ENCODE data around the gene DUSP19. TPM values are rescaled to one million over a fixed set of nuclear protein-coding genes. Genes with fewer than 3 reads are reported as not detected.
A peak's percentile ranks its signal among the peaks of the same experiment; 100 is the strongest.

DUSP19 gene
- total and polyA plus RNA-seq, 2 of the 13 experiments (the other 11 are each of a cell fraction or from before 2014, with no cell fraction given) = 1.3 to 1.9 TPM

DNA sequence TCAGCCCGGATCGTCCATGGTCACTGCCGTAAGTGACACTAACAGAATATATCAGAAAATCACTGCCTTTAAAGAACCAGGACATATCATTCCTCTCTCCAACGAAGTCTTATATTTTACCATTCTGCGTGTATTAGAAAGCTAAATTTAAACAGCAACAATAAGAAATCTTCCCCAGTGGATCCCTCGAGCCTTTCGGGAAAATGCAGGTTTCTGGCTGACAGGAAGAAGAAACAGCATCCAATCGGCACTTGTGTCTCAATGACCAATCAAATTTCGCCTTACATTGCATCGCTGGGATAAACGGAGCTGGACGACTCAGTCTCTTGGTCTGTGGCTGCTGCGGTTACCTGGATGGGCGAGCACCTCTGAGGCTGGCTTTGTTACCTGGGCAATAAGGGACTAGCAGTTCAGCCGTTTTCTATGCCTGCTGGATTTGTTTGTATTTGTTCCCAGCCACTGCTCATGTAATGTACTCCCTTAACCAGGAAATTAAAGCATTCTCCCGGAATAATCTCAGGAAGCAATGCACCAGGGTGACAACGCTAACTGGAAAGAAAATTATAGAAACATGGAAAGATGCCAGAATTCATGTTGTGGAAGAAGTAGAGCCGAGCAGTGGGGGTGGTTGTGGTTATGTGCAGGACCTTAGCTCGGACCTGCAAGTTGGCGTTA, at the start of gene DUSP19 (continued):
- TF ChIP-seq, protein P1, sequence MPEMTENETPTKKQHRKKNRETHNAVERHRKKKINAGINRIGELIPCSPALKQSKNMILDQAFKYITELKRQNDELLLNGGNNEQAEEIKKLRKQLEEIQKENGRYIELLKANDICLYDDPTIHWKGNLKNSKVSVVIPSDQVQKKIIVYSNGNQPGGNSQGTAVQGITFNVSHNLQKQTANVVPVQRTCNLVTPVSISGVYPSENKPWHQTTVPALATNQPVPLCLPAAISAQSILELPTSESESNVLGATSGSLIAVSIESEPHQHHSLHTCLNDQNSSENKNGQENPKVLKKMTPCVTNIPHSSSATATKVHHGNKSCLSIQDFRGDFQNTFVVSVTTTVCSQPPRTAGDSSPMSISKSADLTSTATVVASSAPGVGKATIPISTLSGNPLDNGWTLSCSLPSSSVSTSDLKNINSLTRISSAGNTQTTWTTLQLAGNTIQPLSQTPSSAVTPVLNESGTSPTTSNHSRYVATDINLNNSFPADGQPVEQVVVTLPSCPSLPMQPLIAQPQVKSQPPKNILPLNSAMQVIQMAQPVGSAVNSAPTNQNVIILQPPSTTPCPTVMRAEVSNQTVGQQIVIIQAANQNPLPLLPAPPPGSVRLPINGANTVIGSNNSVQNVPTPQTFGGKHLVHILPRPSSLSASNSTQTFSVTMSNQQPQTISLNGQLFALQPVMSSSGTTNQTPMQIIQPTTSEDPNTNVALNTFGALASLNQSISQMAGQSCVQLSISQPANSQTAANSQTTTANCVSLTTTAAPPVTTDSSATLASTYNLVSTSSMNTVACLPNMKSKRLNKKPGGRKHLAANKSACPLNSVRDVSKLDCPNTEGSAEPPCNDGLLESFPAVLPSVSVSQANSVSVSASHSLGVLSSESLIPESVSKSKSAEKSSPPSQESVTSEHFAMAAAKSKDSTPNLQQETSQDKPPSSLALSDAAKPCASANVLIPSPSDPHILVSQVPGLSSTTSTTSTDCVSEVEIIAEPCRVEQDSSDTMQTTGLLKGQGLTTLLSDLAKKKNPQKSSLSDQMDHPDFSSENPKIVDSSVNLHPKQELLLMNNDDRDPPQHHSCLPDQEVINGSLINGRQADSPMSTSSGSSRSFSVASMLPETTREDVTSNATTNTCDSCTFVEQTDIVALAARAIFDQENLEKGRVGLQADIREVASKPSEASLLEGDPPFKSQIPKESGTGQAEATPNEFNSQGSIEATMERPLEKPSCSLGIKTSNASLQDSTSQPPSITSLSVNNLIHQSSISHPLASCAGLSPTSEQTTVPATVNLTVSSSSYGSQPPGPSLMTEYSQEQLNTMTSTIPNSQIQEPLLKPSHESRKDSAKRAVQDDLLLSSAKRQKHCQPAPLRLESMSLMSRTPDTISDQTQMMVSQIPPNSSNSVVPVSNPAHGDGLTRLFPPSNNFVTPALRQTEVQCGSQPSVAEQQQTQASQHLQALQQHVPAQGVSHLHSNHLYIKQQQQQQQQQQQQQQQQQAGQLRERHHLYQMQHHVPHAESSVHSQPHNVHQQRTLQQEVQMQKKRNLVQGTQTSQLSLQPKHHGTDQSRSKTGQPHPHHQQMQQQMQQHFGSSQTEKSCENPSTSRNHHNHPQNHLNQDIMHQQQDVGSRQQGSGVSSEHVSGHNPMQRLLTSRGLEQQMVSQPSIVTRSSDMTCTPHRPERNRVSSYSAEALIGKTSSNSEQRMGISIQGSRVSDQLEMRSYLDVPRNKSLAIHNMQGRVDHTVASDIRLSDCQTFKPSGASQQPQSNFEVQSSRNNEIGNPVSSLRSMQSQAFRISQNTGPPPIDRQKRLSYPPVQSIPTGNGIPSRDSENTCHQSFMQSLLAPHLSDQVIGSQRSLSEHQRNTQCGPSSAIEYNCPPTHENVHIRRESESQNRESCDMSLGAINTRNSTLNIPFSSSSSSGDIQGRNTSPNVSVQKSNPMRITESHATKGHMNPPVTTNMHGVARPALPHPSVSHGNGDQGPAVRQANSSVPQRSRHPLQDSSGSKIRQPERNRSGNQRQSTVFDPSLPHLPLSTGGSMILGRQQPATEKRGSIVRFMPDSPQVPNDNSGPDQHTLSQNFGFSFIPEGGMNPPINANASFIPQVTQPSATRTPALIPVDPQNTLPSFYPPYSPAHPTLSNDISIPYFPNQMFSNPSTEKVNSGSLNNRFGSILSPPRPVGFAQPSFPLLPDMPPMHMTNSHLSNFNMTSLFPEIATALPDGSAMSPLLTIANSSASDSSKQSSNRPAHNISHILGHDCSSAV (CRISPR knock-in tag; IDR thresholded peaks at IDR 0.05; ENCODE audit: borderline replicate concordance) = no peak
- TF ChIP-seq ZNF761 (CRISPR knock-in tag; conservative IDR thresholded peaks at IDR 0.05) (peak; percentile 73; the same call in 1 of the 2 replicates), KLF16 (CRISPR knock-in tag; IDR thresholded peaks at IDR 0.05) (peak in 1 of 2 experiments; percentile 56; a peak in 1 of 4 replicates), ZNF792 (CRISPR knock-in tag; IDR thresholded peaks at IDR 0.05) (peak; percentile 78; the same call in 1 of the 2 replicates), NPAS2 (CRISPR knock-in tag; IDR thresholded peaks at IDR 0.05; ENCODE audit: borderline replicate concordance) (no peak), STAT5B (CRISPR knock-in tag; IDR thresholded peaks at IDR 0.05) (no peak), ZNF264 (CRISPR knock-in tag; IDR thresholded peaks at IDR 0.05) (peak; percentile 60; the same call in 1 of the 2 replicates), SRY (CRISPR knock-in tag; IDR thresholded peaks at IDR 0.05) (no peak; the same call in 1 of the 2 replicates), ZNF432 (CRISPR knock-in tag; IDR thresholded peaks at IDR 0.05; ENCODE audit: borderline replicate concordance) (no peak), ZNF253 (CRISPR knock-in tag; IDR thresholded peaks at IDR 0.05; ENCODE audit: borderline replicate concordance) (no peak)
- TF ChIP-seq, protein P2, sequence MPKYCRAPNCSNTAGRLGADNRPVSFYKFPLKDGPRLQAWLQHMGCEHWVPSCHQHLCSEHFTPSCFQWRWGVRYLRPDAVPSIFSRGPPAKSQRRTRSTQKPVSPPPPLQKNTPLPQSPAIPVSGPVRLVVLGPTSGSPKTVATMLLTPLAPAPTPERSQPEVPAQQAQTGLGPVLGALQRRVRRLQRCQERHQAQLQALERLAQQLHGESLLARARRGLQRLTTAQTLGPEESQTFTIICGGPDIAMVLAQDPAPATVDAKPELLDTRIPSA (CRISPR knock-in tag; IDR thresholded peaks at IDR 0.05; ENCODE audit: borderline replicate concordance) = no peak
- TF ChIP-seq, protein P3, sequence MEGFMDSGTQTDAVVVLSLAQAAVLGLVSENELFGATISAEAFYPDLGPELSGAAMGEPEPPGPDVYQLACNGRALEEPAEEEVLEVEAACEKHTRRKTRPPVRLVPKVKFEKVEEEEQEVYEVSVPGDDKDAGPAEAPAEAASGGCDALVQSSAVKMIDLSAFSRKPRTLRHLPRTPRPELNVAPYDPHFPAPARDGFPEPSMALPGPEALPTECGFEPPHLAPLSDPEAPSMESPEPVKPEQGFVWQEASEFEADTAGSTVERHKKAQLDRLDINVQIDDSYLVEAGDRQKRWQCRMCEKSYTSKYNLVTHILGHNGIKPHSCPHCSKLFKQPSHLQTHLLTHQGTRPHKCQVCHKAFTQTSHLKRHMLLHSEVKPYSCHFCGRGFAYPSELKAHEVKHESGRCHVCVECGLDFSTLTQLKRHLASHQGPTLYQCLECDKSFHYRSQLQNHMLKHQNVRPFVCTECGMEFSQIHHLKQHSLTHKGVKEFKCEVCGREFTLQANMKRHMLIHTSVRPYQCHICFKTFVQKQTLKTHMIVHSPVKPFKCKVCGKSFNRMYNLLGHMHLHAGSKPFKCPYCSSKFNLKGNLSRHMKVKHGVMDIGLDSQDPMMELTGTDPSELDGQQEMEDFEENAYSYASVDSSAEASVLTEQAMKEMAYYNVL (CRISPR knock-in tag; IDR thresholded peaks at IDR 0.05; ENCODE audit: borderline replicate concordance) = 0 out of 2 replicates have a peak, but pooled peaks have one; percentile 49
- TF ChIP-seq, protein P4, sequence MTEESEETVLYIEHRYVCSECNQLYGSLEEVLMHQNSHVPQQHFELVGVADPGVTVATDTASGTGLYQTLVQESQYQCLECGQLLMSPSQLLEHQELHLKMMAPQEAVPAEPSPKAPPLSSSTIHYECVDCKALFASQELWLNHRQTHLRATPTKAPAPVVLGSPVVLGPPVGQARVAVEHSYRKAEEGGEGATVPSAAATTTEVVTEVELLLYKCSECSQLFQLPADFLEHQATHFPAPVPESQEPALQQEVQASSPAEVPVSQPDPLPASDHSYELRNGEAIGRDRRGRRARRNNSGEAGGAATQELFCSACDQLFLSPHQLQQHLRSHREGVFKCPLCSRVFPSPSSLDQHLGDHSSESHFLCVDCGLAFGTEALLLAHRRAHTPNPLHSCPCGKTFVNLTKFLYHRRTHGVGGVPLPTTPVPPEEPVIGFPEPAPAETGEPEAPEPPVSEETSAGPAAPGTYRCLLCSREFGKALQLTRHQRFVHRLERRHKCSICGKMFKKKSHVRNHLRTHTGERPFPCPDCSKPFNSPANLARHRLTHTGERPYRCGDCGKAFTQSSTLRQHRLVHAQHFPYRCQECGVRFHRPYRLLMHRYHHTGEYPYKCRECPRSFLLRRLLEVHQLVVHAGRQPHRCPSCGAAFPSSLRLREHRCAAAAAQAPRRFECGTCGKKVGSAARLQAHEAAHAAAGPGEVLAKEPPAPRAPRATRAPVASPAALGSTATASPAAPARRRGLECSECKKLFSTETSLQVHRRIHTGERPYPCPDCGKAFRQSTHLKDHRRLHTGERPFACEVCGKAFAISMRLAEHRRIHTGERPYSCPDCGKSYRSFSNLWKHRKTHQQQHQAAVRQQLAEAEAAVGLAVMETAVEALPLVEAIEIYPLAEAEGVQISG (CRISPR knock-in tag; IDR thresholded peaks at IDR 0.05) = peak; percentile 70
- TF ChIP-seq, protein P5, sequence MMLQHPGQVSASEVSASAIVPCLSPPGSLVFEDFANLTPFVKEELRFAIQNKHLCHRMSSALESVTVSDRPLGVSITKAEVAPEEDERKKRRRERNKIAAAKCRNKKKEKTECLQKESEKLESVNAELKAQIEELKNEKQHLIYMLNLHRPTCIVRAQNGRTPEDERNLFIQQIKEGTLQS (CRISPR knock-in tag; IDR thresholded peaks at IDR 0.05) = no peak
